Left renal pelvis (tissue), 4 donors: ENCODE results near the gene ARMH1. TPM values are rescaled to one million over a fixed set of nuclear protein-coding genes. Genes with fewer than 3 reads are reported as not detected.
A peak's percentile ranks its signal among the peaks of the same experiment; 100 is the strongest.

Experiments used
- DNase-seq, 4 donors: peaks; one replicate each; pipeline ENCODE4 v3.0.0-alpha.2; 2013; ENCODE audit warnings: low read depth in 4 of 4, low spot score in 3 of 4
- polyA plus RNA-seq, 4 donors: library from polyadenylated mRNA; unstranded; fragments of 120-200 nt; gene quantifications; one replicate each; pipeline ENCODE4 v1.2.1, GENCODE V29; 2013; ENCODE audit not compliant: insufficient read length in 4 of 4

ARMH1 gene
- 1 to 10 TPM; 1.5 to 9.6 (median 7.1) TPM for polyA plus RNA-seq

GRCh38 chr1:44674113-44675000 lies at the start of gene ARMH1, which contains the start of gene TMEM53:
Gene ARMH1, plus strand, starts transcription at chr1:44674714. Its CDS starts 14,984 bp downstream, at chr1:44689698.
Gene TMEM53, minus strand, starts transcription at chr1:44674481. Its CDS starts 90 bp downstream, at chr1:44674391.
- DNase-seq = peak; percentile 94 to 98 (median 96)

DNA sequence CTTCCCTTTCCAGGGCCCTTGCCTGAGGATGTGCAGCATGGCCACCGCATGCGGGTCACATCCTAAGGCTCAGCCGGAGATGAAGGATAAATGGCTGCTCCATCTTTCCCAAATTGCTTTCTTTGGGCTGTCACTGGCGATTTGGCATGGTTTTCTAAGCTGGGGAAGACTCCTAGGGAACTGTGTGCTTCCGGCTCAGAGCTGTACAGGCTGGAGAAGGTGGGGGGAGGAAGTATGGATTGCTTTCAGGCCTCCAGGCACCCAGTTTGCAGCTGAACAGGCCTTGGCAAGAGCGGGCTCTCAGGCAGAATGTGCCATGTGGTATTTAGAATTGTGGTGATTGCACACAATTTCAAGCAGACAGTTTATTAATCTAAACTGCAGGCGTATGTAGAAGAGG lies 49.2 kb upstream of the ARMH1 start:
- no peak for DNase-seq

GRCh38 chr1:44628962-44629756 lies 45.4 kb upstream of the ARMH1 start:
- no peak for DNase-seq

DNA sequence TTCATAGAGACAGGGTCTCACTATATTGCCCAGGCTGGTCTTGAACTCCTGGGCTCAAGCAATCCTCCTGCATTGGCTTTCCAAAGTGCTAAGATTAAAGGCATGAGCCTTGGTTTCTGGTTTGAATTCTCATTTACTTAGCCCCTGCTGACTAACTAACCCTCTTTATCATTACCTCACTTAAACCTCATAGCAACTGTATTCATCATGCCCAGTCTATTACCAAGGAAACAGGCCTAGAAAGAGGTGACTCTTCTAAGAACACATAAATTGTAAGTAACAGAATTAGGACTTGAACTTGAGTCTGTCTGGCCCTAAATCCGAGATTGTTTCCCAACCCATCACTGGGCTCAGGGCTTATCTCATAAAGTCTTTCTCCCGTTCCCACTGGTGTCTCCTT lies 44.4 kb upstream of the ARMH1 start:
- no peak for DNase-seq

GRCh38 chr1:44631333-44631646 lies 43.2 kb upstream of the ARMH1 start:
- no peak for DNase-seq

DNA sequence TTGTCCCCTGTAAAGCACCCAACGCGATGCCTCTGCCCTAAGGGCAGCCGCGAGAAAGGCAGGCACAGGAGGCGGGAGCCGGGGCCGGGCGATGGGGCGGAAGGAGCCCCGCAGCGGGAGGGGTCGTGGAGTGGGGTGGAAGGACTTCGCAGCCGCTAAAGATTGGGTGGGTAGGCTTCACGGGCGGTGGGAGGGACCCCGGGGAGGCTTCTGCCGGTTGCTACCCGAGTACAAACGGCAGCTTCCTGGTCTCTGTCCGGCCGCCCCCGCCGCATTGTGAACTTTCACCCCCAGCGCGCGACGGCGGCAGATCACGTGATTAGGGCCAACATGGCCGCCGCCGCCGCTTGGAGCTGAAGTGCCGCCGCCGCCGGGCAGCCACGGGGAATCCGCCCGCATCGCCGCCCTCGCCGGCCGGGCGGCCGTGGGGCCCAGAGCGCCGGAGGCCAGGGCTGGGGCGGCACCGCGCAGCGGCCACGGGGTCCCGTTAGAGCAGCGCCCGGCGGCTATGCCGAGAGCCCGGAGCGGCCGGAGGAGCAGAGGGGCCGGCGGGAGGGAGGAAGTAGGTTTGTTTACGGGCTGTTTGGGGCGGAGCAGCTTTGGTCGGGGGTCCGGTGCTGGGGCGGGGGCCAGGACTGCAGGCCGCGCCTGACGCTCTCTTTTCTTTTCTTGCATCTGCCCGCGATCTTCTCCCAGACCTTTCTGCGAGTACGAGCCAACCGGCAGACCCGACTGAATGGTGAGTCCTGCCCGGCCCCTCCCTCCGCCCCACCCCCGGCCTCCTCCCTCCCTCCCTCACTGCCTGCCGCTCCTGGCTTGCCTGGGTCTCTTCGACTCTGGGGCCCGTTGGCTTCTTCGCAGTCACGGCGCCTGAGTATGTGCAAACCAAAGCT lies 42.6 kb upstream of the ARMH1 start:
- peak in 3 of 4 donors; percentile 68 to 75 (median 74) for DNase-seq

DNA sequence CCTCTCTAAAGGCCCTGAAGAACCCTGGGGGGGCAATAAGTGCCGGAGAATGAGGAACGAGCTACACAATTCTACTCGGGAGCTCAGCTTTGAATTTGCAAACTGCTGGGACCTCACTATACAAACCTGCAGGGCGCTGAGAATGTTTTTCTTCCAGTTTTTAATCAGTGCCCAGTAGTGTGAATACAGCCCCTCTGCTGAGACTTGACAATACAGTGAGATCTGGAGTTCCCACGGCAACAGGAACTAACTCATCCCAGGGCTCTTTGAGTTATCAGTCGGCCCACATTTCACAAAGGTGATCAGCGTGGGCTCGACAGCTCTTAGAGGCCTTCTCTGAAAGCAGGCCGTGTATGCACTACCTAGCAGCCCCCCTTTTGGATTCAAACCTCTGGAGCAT lies 41.9 kb upstream of the ARMH1 start:
- DNase-seq = no peak

GRCh38 chr1:44634606-44635189 lies 39.8 kb upstream of the ARMH1 start:
- DNase-seq = no peak

GRCh38 chr1:44635439-44635838 lies 39.1 kb upstream of the ARMH1 start:
- DNase-seq = no peak

DNA sequence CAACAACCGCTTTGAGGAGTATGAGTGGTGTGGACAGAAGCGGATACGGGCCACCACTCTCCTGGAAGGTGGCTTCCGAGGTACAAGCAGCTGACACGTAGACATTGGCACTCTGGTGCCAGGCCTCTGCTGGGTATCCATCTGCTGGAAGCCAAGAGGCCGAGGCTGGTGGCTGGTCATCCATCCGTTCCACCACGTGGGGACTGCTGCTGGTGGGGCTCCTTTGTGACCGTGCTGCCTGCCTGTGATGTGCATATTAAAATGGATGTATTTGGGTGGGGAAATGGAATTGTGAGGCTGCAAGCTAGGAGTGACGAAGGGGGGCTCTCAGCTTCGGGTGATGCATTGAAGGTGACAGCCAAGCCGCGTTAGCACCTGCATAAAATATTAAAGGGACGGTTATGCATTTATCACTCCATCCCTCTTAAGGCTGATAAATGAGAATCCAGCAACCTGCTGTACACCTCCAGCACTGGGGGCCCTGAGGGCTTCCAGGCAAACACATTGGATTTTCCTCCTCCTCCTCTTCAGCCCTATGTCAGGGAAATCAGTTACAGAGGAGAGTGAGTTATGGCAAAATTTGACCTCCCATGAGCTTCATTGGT lies 38.3 kb upstream of the ARMH1 start:
- DNase-seq = no peak

DNA sequence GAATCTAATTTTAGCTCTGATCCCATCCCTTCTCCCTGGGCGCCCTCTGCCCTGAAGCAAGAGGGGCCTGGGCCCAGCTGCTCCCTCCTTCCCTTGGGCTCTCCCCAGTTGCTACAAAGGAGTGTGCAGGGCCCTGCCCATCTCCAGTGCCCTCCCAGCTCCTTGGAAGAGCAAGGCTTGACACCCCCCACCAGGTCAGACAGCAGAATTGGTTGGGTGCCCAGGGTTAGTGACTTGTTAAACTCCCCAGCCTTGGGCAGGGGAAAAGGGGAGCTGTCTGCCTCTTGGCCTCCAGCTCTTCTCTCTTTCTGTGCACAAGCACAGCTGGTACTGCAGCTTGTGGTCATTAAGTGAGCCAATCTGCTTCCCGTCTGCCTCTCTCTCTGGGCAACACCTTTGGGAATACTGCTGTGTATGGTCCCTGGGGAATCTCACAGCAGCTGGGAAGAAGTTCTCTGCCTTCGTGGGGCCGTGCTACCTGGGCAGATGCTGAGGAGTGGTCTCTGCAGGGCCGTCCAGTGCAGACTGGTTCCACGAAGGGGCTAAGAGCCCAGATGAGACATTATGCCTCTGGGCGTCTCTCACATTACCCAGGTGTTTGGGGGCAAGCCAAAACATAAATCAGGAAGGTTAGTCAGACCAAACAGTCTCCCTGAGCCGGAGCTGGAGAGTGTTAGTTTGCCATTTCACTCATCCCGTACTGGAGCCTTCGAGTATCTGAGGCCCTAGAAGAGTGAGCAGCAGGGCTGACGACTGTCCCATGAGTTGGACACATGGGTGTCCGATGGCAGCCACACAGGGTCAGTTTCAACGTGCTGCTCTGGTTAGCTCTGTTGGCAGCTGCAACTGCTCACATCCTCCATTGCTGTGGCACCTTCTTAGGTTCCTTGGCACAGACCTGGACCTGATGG lies 37.6 kb upstream of the ARMH1 start:
- DNase-seq = no peak

DNA sequence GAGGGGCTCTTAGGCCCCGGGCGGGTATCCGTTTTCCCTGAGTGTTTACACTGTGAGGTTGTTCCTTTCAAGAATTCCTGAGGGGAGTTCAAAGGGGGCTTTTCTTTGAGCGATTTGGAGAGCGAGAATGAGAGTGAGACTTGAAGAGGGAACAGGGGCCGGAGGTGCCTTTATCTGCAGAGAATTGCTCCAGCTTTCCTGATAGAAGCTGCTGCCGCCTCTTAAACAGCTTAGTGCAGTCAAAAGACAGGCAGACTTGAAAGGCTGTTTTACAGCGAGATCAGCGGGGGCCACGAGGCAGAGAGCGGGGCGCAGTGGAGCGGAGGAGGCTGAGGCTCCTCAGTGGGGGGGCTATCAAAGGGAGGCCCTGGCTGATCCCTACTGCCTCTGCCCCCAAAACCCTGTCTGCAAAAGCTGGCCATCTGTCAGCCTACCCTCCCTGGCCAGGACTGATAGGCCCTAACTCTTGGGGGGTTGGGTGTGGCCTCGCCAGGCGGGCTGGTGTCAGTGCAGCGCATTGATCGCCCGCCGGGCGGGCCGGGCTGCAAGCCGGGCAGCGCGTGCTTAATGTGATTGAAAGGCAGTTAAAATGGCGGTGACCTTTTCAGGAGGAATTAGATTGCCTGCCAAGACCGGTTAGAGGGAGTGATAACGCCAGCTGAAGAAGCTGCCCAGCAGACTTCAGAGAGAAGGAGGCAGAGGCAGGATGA lies 36.7 kb upstream of the ARMH1 start:
- DNase-seq = no peak

GRCh38 chr1:44640200-44640853 lies 34.2 kb upstream of the ARMH1 start:
- DNase-seq = no peak

DNA sequence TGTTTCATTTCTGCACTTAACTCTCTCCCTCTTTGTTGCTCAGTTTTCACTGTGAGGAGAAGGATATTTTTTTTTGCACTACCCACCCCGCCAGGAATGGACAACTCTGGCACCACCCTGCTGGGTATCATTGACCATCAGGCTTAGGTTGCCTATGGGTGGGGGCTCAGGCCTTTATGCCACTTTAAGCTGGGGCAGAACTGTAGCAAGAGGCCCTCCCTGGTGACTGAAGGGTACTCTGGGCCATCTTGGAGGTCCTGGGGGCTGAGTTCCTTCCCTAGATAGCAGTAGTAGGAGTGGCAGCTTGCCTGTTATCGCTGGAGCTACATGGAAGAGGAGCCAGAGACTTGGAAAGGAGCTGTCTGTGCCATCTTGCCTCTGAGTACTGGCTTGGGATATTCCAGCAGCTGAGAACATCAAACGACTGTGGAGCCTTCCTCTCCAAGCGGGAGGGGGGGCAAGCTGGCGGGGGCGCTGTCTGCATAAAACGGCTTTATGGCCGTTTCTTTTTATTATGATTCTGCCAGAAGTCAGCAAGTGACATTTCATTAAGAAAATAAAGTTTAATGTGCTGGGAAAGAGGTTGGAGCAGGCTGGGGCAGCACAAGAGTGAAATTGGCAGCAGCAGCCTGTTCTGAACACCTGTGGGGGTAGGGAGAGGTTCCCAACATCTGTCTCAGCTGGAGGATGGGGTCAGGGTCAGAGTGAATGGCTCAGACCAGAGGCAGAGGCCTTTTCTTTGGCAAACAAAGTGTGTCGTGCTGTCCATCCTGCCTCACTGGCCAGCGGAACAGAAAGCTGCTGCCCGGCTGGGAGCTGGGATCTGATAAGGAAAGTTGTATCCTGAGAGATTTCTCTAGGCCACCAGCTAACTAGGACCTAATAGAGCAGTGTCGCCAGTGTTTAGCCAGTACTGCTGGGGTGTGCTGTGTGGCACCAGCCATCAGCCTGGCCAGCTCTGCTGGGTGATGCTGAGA lies 33.1 kb upstream of the ARMH1 start:
- no peak for DNase-seq

GRCh38 chr1:44642255-44642654 lies 32.3 kb upstream of the ARMH1 start:
- no peak for DNase-seq

- no peak for DNase-seq
Measured at GRCh38 chr1:44642925-44643324, 31.6 kb upstream of the ARMH1 start.
